ENCODE measurements around the gene POLR3A.

POLR3A gene

GRCh38 chr10:77977934-77978333 is 51.4 kb downstream of the POLR3A start:
- no peak for DNase-seq (ENCODE audit: low read depth)

GRCh38 chr10:77977016-77977415 is 52.3 kb downstream of the POLR3A start:
- DNase-seq (ENCODE audit: low read depth) = no peak

GRCh38 chr10:77975086-77975666 is 54.1 kb downstream of the POLR3A start:
- DNase-seq (ENCODE audit: low read depth) = no peak

- no peak for DNase-seq (ENCODE audit: low read depth)
Observed at GRCh38 chr10:77974396-77975074, 54.8 kb downstream of the POLR3A start.

GRCh38 chr10:77973276-77973675 is 56.0 kb downstream of the POLR3A start:
- DNase-seq (ENCODE audit: low read depth) = no peak

- DNase-seq (ENCODE audit: low read depth) = no peak
Observed at GRCh38 chr10:77972148-77972547, 57.2 kb downstream of the POLR3A start.

- no peak for DNase-seq (ENCODE audit: low read depth)
Observed at GRCh38 chr10:77971804-77972144, 57.5 kb downstream of the POLR3A start.

GRCh38 chr10:77970869-77971803 is 58.2 kb downstream of the POLR3A start:
- peak; percentile 37 for DNase-seq (ENCODE audit: low read depth)

- DNase-seq (ENCODE audit: low read depth) = no peak
Observed at GRCh38 chr10:77969114-77969513, 60.2 kb downstream of the POLR3A start.

GRCh38 chr10:77967611-77968022 is 61.7 kb downstream of the POLR3A start:
- DNase-seq (ENCODE audit: low read depth) = no peak

GRCh38 chr10:77965294-77965693 is 64.0 kb downstream of the POLR3A start:
- peak; percentile 49 for DNase-seq (ENCODE audit: low read depth)

- no peak for DNase-seq (ENCODE audit: low read depth)
Observed at GRCh38 chr10:77964811-77965210, 64.5 kb downstream of the POLR3A start.

GRCh38 chr10:77963901-77964300 is 65.4 kb downstream of the POLR3A start:
- DNase-seq (ENCODE audit: low read depth) = no peak

GRCh38 chr10:77962350-77963146 is 66.8 kb downstream of the POLR3A start:
- DNase-seq (ENCODE audit: low read depth) = no peak

- DNase-seq (ENCODE audit: low read depth) = no peak
Observed at GRCh38 chr10:77961668-77962067, 67.6 kb downstream of the POLR3A start.

- no peak for DNase-seq (ENCODE audit: low read depth)
Observed at GRCh38 chr10:77960829-77961329, 68.4 kb downstream of the POLR3A start.

- no peak for DNase-seq (ENCODE audit: low read depth)
Observed at GRCh38 chr10:77959887-77960455, 69.3 kb downstream of the POLR3A start.

- DNase-seq (ENCODE audit: low read depth) = no peak
Observed at GRCh38 chr10:77959384-77959783, 69.9 kb downstream of the POLR3A start.

- no peak for DNase-seq (ENCODE audit: low read depth)
Observed at GRCh38 chr10:77955136-77955535, 74.2 kb downstream of the POLR3A start.

- DNase-seq (ENCODE audit: low read depth) = peak; percentile 68
Observed at GRCh38 chr10:77949167-77949566, 80.1 kb downstream of the POLR3A start.

- DNase-seq (ENCODE audit: low read depth) = no peak
Observed at GRCh38 chr10:77946084-77946483, 83.2 kb downstream of the POLR3A start.

GRCh38 chr10:77944519-77944918 is 84.8 kb downstream of the POLR3A start:
- peak; percentile 86 for DNase-seq (ENCODE audit: low read depth)
